Fibroblast of skin of left biceps (primary cell): ENCODE data around the gene FAM184B.
"Not testable (repeated sequence)": the region's sequence is repeated elsewhere in the genome, so short reads cannot be mapped to it uniquely, and the experiment has no call there.

Experiments
- DNase-seq, 2 experiments: peaks; one replicate each; pipeline ENCODE4 v3.0.0-alpha.2; 2013; ENCODE audit warnings: low read depth in 2 of 2

Gene FAM184B

DNA sequence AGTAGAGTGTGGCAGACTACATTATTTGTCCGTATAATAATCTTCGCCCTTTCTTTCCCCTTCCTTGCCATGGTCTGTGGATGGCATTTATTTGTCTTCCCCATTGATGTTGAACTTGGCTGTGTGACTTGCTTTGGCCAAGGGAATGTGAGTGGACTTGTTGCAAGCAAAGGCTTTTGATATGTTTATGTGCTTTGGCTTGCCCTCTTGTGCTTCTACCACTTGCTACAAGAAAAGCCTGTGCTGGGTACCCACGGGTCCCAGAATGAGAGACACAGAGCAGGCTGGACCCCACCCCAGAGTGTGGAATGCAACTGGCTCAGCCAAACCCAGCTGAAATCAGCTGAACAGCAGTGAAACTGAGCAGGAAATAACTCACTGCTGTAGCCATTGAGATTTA is 63.0 kb downstream of the FAM184B start:
- DNase-seq = no peak

DNA sequence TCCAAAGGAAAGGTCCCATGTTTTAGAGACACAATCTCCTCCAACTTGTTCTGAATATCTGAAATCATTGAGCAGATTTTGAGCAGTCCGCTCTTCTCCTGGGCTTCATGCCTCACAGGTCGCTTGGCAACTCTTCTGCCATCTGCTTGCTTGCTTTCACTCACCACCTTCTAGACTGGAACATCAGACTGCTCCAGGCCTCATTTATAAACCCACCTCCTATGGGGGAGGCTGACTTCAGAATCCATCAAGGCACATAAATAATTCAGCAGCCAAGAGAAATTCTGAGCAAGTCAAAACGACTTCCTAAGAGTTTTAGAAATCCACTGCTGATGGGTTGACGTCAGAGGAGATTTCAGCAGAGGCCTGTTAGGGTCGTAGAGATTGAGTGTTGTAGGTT is 64.1 kb downstream of the FAM184B start:
- no peak for DNase-seq

DNA sequence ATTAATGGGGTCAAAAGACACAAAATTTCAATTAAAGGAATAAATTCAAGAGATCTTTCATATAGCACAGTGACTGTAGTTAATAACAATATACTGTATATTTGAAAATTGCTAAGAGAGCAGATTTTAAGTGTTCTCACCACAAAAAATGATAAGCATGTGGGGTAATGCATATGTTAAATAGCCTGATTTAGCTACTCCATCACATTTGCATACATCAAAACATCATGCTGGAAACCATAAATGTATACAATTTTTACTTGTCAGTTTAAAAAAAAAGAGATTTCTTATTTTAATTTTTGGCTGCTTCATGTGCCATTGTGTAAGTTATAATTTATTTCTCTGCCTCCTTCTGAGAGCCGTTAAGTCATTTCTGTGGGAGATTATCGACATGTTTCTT is 65.9 kb downstream of the FAM184B start:
- DNase-seq = no peak

DNA sequence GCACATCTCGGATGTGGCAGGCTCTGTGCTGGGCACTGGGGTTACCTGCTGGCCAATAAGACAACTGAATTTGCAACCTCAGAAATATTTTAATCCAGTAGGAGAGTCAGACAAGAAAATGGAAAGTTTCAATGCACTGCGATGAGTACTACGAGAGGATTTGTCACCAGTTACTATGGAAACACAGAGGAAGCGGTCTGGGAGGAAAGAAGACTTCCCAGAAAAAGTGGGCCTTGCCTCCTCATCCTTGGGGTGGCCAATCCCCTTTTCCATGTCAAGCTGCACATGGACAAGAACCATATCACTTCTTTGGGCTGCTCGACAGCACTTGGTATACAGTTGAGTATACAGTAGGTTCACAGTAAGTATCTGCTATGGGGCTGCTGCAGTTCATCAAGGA is 67.6 kb downstream of the FAM184B start:
- no peak for DNase-seq

DNA sequence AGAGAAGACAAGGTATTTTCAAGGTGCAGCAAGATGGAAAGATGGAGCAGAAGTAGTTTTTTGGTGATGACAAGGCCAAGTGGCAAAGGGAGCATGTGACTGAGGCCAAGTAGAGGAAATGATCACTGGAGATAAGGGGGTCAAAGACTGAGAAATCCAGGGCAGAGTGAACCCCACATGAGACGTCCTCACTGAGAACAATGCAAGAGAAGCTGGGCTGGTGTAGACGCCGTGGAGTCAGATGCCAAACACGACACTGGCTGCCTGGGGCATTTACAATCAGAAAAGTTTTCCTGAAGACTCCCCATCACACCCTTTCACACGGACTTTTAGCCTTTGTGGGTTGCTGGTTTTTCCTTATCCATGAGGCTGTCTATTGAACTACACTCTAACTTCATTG is 69.3 kb downstream of the FAM184B start:
- no peak for DNase-seq

DNA sequence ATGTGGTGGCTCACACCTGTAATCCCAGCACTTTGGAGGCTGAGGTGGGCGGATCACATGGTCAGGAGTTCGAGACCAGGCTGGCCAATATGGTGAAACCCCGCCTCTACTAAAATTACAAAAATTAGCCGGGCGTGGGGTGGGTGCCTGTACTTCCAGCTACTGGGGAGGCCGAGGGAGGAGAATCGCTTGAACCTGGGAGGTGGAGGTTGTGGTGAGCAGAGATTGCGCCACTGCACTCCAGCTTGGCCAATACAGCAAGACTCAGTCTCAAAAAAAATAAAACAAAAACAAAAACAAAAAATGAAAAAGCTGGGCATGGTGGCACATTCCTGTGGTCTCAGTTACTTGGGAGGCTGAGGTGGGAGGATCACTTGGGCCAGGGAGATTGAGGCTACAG is 70.2 kb downstream of the FAM184B start:
- DNase-seq = not testable (repeated sequence)

DNA sequence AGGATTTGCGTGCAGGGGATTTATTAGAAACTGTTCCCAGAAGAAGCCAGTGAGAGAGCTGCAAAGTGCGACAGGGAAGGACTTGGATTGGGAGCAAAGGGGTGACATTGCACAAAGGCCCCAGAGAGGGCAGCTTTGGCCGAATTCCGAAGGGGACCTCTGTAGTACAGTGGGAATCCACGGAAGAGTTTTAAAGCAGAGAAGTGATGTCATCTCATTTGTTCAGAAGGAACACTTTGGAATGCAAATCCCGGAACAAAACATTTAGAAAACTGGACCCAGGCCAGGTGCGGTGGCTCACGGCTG is 71.7 kb downstream of the FAM184B start:
- DNase-seq = no peak

DNA sequence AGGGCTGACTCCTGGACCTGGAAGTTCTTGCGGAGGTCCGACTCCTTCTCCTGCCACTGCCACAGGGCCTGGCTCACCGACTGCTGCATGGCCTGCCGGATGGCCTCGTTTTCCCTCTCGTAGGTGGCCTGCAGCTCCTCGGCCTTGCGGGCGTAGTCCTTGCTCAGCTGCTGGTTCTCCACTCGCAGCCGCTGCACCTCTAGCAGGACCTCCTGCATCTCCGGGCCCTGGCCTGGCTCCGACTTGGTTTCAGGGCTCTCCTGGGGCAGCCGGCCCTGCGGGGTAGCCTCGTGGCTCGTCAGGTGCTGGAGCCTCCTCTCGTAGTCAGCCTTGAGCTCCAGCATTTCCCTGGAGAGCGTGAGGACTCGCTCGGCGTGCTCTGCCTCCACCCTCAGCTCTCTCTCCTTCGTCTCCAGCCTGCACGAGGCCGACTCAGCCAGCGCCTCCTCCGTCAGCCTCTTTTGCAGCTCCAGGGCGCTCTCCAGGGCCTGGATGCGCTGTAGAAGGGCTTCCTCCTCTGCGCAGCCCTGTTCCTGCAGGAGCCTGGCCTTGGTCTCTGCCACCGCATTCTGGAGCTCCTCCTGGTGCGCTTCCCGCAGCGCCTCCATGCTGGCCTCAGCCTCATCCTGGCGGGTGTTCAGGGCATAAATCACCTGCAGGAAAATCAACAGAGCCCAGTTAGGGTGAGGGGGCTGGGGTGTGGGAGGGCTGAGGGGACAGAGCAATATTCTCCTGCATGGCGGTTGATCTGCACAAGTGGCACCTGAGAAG is 72.2 kb downstream of the FAM184B start:
- DNase-seq = no peak

DNA sequence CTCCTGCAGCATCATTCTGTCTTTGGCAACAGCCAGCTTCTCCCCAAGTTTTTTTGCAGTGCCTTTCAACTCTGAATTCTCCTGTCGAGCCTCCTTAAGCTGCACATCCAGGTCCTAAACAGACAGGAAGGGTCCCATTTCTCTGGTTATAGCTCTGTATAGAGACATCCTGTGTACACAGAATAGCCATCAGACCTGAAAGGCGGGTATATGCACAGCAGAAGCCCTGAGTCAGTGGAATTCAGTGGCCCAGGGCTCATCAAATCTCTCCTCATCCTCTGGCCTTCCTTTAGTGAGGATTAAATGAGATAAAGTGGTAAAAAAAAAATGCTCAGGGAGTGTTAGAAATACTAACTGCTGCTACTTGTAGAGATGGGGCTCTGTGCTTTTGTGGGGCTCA is 73.8 kb downstream of the FAM184B start:
- DNase-seq = no peak

DNA sequence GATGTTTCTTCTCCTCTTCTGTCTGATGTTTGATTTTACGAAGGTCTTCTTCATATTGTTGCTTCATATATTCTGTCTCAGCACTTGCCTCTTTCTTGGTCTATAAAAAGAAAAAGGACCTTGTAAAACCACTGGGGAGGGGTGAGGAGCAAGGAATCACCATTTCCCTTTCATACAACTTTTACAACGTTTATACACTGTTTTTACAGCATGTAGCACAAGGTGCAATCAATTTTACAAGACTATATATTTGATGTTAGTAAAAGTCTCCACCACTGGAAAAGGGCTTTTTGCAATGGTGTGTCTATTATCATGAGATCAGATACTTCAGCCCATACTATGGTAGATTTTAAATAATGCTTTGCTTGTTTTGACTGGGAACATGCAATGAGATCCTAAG is 76.3 kb downstream of the FAM184B start:
- no peak for DNase-seq

DNA sequence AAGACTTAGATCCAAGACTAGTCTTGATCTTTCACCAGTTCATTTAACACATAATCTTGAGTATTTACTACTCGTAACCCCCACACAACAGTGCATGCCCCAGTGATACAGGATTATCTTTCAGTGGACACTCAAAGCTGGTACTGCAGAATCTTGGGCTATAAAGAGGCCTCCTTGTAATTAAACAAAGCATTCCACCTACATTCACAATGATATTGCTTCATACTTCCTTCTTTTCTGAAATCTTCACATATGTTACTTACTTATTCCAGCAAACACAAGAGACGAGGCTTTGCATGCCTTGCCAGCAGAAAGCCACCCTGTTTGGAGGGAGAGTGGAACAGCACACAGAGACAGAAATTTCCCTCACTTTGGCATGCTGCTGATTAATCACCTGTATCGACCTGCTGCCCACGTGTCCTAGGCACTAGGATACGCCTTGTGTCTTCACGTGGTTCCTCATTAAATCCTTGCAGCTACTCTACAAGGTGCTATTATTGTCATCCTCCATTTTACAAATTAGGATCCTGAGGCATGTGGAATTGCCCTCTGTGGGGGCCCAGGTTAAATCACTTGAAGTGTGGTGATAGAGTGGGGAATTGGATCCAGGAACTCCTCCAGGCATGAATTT is 77.3 kb downstream of the FAM184B start:
- no peak for DNase-seq

DNA sequence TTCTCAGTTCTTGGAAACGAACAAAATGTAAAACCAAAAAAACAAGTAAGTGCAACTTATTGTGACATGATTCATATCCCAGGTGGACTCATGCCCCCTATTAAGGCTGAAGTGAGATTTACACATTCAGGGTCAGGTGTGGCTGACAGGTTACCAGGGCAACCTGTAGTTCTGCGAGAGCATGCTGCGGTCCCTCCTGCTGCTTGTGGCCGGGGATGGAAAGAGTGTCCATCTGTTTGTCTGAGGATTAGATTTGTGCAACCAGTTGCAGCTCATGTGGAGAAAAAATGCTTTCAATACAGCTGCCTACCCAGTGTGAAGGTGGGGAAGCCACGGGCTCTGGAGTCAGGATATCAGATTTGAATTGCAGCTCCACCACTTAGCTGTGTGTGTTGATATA is 78.8 kb downstream of the FAM184B start:
- no peak for DNase-seq

DNA sequence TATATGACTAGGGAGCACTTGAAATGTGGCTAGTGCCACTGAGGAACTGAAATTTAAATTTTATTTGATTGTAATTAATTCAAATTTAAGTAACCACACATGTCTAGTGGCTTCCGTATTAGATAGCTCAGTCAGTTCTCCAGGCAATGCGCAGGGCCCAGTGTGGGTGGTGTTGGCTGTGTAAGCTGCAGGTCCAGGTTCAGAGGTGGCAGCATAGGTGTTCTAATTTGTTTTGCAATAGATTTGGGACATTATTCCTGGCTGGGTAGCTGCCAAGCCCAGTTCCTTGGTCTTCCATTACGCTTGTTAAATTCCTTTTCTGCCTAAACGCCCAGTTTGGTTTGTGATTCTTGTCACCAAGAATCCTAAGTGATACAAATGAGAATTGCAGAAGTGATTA is 79.5 kb downstream of the FAM184B start:
- DNase-seq = no peak

DNA sequence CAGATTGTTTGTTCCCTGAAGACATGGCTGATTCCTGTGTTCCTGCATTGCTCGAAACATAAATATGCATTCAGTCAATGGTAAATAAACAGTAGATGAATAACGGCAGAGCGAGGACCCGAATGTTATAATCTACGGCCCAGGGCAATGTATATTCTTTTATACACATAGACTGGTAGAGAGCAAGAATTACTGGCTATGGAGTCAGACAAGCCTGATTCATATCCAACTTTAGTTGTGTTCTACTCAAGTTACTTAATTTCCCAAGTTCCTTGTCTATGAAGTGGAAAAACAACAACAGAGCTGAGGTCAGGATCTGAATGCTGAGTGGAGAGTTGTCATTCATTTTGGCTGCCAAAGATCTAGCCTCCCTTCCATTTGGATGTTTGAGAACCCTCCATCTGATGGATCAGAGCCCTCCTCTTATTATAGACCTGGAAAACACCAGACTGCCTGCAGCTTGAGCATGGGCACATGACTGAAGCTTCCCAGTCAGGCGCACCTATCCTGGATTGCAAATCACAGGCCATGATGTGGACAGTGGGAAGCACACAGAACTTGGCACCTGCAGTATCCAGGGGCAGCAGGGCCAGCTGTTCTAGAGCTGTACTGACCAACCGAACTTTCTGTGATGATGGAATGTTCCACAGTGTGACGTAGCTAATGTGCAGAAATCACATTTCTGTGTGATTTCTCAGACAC is 80.1 kb downstream of the FAM184B start:
- no peak for DNase-seq

DNA sequence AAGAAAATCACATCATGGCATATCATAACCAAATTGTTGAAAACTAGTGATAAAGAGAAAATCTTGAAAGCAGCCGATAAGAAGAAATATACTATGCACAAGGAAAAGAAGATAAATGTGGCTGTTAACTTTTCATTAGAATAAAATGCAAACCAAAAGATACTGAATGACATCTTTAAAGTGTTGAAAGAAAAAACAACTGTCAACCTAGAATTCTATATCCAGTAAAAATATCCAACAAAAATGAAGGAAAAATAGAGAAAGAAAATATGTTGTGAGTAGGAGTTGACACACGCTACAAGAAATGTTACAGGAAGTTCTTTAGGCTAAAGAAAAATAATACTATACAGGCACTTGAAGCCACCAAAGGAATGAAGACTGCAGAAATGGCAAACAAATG is 82.0 kb downstream of the FAM184B start:
- DNase-seq = no peak

DNA sequence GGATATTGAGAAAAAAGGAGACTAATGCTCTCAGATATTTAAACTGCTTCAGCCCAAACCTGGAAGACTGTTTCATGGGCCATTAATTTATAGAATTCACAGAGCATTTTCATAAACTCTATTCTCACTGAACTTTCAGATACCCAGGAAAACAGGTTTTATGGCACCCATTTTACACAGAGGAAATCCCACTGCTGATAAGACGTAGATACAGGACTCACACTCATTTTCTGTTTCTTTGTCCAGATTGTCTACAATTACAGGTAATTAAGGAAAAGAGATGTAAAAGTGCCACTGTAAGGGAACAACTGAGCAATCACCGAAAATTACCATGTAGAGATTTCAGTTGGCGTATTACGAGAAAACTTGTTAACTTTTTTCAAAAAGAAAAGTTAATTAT is 83.3 kb downstream of the FAM184B start:
- no peak for DNase-seq

DNA sequence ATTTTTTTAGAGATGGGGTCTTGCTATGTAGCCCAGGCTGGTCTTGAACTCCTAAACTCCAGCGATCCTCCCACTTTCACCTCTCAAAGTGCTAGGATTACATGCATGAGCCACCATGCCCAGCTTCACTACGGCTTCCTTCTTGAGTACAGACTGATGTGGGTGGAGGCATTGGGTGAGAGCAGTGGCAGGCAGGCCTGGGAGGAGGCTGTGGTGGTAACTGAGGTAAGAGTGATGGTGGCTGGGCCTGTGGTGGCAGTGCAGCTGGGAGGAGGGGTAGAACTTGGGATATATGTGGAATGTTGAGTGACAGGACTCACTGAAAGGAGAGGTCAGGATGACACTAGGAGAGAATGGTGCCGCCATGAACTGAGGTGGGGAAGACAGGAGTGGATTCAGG is 86.1 kb downstream of the FAM184B start:
- DNase-seq = no peak

DNA sequence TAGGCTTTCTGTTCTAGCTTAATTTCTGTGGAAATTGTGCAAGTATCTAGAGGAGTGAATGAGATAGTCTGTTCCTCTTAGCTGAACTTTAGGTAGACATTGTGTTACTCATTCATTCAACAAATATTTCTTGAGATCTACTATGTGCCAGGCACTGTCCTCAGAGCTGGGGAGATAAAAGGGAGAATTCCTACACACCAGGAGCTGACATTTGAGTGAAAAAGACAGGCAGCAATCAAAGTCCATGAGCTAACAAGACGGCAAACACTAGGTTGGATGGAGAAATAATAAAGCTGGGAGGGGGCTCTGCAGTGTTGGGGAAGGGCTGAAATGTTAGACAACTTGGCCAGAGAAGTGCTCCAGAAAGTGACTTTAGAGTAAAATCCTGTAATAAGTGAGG is 86.9 kb downstream of the FAM184B start:
- no peak for DNase-seq

DNA sequence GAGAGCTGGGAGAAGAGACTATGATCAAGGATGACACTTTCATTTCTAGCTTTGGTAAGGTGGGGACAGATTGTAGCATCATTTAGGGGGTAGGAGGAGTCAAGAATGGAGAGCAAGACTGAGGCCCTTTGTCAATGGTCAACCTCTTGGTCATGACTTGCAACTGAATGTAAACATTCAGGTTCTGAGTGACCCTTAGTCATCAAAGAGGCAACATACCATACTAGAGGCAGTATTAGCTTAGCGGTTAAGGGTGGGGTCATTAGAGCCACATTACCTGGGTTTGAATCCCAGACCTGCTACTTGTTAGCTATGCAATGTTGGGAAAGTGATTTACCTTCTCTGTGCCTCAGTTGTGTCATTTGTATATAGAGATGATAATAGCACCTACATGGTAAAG is 90.5 kb downstream of the FAM184B start:
- no peak for DNase-seq

DNA sequence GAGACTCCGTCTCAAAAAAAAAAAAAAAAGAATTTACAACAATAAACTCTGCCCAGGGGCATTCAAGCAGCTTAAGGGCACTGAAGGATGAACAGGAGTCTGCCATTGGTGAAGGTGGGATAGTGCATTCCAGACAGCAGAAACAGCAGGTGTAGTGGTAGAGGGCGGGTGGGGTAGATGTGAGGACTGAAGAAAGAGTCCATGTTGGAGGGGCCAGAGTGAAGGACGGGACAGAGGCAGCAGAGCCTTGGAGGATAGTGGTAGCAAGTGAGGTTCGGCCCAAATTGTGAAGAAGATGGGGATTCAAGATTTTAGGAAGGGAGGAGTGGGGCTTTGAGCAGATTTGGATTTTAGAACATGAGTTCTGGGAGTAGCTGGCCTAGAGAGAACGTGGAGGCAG is 91.3 kb downstream of the FAM184B start:
- DNase-seq = no peak

DNA sequence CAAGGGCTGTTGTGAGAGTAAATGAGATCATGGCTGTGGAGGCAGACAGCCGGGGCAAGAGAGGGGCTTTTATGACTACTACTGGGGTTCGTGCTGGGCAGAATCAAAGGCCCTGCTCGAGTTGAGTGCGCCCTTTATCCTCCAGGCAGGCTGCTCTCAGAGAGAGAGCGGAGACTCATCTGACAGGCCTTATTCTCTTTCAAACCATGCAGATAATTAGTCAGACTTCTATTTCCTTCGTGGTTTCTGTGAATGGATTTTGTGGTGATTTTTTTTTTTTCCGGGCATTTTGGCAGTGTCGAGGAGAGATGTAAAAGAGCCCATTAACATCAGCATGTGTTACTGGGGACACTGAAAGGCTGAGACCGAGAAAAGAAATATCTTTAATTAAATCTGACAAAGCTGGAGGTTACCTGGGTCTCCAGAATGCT is 93.4 kb downstream of the FAM184B start:
- no peak for DNase-seq

DNA sequence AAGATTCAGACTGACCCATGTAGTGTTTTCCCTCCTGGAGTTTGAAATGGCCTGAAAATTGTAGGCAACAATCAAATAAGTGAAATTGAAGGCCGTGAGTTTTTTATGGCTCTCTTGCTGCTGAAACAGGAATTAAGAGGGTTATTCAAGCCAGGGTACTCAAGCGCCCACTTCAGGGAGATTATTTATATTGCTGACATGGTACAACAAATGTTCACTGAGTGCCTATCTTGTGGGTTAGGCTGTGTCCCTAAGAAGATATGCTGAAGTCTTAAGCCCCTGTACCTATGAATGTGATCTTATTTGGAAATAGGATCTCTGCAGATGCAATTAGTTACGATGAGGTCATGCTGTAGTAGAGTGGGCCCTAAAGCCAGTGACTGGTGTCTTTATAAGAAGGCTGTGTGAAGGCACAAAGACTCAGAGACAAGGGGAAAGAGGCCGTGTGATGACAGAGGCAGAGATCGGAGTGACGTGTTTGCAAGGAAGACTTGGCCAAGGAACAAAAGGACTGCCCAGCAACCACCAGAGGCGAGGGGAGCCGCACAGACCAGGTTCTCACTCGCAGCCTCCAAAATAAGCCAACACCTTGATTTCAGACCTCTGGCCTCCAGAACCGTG is 94.1 kb downstream of the FAM184B start:
- no peak for DNase-seq

DNA sequence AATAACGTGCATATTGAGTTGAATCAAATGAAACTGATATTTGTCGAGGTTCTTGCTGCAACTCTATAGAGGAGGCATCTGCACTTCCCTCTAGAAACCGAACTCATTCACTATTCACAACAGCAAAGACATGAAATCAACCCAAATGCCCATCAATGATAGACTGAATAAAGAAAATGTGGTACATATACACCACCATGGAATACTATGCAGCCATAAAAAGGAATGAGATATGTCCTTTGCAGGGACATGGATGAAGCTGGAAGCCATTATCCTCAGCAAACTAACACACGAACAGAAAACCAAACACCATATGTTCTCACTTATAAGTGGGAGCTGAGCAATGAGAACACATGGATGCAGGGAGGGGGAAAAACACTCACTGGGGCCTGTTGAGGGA is 96.8 kb downstream of the FAM184B start:
- DNase-seq = not testable (repeated sequence)
